Progenitor cell of endocrine pancreas (in vitro differentiated cells): ENCODE results near the gene MGAT5B. TPM values are rescaled to one million over a fixed set of nuclear protein-coding genes. Genes with fewer than 3 reads are reported as not detected.
A peak's percentile ranks its signal among the peaks of the same experiment; 100 is the strongest.
"Not testable (repeated sequence)": the region's sequence is repeated elsewhere in the genome, so short reads cannot be mapped to it uniquely, and the experiment has no call there.

ENCODE experiments used
- DNase-seq: peaks from one replicate; pipeline ENCODE4 v3.0.0; 2021; ENCODE audit warnings: low spot score; ENCODE audit not compliant: unreplicated experiment
- H3K27ac Mint-ChIP-seq: 2 replicates; pipeline ENCODE4 v1.8.0; 2021; ENCODE audit warnings: mild to moderate bottlenecking, moderate library complexity, mixed read lengths
- H3K27me3 Mint-ChIP-seq: 2 replicates; pipeline ENCODE4 v1.8.0; 2021; ENCODE audit warnings: mixed read lengths
- H3K36me3 Mint-ChIP-seq: 2 replicates; pipeline ENCODE4 v1.8.0; 2022; ENCODE audit warnings: mixed read lengths; ENCODE audit not compliant: insufficient read depth
- H3K4me1 Mint-ChIP-seq: 2 replicates; pipeline ENCODE4 v1.8.0; 2021; ENCODE audit warnings: low read depth, mixed read lengths
- H3K4me3 Mint-ChIP-seq: 2 replicates; pipeline ENCODE4 v1.8.0; 2021; ENCODE audit warnings: low read depth, mild to moderate bottlenecking, moderate library complexity, mixed read lengths
- H3K9me3 Mint-ChIP-seq: 2 replicates; pipeline ENCODE4 v1.8.0; 2021; ENCODE audit warnings: low read depth, mixed read lengths
- total RNA-seq: library from RNA; stranded (reverse); gene quantifications from 2 replicates; pipeline ENCODE4 v1.2.1, GENCODE V29; 2021
- TF ChIP-seq, protein P1 (sequence below): fragments of 200-600 bp; sonication (generic); IDR thresholded peaks from one replicate; pipeline ENCODE4 v1.5.0; 2021; ENCODE audit warnings: antibody characterized with exemption, mild to moderate bottlenecking; ENCODE audit not compliant: unreplicated experiment

MGAT5B gene
- total RNA-seq, 1 donor from 2014 or later, result 2.8 TPM

DNA sequence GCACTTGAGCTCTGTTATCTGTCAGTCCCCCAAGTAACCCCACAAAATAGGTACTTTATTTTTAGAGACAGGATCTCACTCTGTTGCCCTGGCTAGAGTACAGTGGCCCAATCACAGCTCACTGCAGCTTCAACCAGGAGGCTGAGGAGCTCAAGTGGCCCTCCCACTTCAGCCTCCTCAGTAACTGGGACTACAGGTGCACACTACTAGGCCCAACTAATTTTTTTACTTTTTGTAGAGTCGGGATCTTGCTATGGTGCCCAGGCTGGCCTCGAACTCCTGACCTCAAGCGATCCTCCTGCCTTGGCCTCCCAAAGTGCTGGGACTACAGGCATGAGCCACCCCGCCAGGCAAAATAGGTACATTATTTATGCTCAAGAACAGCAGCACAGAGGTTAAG lies 99.6 kb downstream of the MGAT5B start:
- H3K36me3 Mint-ChIP-seq, result no peaks in the 10 kb centered on the region
- no peaks in the 10 kb centered on the region for H3K9me3 Mint-ChIP-seq
- peaks cover 39% of the 10 kb centered on the region for H3K27me3 Mint-ChIP-seq
- H3K27ac Mint-ChIP-seq, result no peak overlapping the region
- TF ChIP-seq, protein P1, sequence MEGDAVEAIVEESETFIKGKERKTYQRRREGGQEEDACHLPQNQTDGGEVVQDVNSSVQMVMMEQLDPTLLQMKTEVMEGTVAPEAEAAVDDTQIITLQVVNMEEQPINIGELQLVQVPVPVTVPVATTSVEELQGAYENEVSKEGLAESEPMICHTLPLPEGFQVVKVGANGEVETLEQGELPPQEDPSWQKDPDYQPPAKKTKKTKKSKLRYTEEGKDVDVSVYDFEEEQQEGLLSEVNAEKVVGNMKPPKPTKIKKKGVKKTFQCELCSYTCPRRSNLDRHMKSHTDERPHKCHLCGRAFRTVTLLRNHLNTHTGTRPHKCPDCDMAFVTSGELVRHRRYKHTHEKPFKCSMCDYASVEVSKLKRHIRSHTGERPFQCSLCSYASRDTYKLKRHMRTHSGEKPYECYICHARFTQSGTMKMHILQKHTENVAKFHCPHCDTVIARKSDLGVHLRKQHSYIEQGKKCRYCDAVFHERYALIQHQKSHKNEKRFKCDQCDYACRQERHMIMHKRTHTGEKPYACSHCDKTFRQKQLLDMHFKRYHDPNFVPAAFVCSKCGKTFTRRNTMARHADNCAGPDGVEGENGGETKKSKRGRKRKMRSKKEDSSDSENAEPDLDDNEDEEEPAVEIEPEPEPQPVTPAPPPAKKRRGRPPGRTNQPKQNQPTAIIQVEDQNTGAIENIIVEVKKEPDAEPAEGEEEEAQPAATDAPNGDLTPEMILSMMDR, result no peak
- DNase-seq, result no peak
- H3K4me3 Mint-ChIP-seq, result no peak overlapping the region
- H3K4me1 Mint-ChIP-seq, result peaks cover 8% of the 10 kb centered on the region

DNA sequence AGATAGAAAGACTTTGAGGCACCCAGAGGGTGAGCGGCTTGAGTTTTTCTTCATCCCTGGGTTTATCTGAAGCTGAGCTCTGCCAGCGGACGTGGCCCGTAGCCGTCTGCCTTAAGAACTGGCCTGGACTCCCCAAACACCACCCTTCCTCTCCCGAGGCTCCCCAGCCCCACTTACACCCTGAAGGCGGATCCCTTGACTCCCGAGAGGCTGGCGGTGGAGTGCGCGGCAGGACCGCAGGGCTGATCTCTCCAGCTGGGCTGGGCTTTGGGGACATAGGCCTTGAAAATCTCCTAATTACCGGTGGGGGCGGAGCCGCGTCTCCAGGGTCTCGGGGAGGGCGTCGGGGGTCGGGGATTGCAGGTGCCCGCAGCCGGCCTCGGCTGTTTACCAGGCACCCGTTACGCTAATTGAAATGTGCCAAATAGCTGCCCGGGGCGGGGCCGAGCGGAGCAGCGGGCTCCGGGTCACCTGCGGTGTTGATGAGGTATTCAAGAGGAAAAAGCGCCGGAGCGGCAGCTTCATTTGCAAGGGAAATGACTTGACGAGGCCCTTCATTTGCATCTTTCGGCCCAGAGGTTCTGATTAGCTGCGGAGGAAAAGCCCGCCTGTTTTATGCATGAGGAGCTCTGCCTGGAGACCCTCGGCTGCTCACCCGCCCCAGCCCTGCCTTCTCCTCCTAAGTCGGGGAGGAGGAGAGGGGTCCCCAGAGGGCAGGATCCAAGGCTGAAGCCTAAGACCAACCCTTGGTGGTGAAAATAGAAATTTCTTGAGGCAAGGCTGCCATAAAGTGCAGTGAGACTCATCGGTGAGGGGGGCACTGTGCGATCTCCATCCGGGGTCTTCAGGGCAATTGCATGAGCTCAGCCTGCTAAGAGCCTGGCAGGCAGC lies 100.7 kb downstream of the MGAT5B start:
- Mint-ChIP-seq H3K4me3 (peak overlapping the region; percentile 78), H3K27me3 (peaks cover 46% of the 10 kb centered on the region), H3K4me1 (peaks cover 8% of the 10 kb centered on the region), H3K9me3 (no peaks in the 10 kb centered on the region), H3K27ac (peak overlapping the region; percentile 96), H3K36me3 (no peaks in the 10 kb centered on the region)
- TF ChIP-seq, protein P1, result no peak
- DNase-seq, result peak; percentile 55

DNA sequence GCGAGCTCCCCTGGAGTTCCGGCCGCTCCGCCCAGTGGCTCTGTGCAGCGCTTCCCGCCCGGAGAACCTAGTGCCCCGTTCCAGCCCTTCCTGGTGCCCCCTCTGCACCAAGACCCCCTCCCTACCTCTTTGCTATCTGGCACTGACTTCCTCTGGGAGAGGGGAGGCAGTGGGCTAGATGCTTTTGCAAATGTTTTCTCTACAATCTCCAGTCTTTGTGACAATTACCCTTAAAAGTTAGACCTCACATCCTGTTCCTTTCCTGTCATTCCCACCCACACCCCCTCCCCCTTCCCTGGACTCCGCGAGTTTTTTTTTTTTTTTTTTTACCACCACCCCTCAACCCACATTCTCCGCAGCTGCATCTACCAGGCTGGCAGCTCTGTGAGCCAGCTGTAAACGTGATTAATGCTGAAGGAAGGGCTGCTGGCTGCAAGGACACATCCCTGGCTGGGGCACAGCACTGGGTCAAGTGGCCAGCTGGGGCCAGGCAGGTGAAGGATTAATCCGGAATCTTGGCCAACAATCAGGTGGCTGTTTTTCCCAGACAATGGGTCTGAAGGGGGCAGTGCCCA lies 101.5 kb downstream of the MGAT5B start:
- Mint-ChIP-seq H3K4me1 (peaks cover 8% of the 10 kb centered on the region), H3K36me3 (no peaks in the 10 kb centered on the region), H3K27ac (peak overlapping the region; percentile 96), H3K9me3 (no peaks in the 10 kb centered on the region), H3K27me3 (peaks cover 46% of the 10 kb centered on the region), H3K4me3 (peak overlapping the region; percentile 78)
- TF ChIP-seq, protein P1, result no peak
- no peak for DNase-seq

DNA sequence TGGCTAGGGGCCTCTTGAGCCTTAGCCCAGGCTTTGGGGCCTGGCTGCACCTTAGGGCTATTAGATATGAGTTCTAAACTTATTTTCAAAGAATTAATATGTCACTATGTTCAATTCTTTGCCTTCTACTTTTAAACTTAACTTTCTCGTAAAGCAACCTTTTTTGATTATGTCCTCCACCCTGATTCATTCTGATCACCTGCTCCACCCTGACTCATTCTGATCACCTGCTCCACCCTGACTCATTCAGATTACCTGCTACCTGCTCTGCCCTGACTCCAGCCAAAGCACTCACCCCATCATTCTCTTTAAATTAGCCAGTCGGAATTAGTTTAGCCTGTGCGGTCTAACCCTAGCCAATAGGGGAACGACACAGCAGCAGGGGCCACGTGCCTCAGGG lies 102.0 kb downstream of the MGAT5B start:
- H3K9me3 Mint-ChIP-seq, DNase-seq, H3K4me1 Mint-ChIP-seq, H3K27ac Mint-ChIP-seq, H3K36me3 Mint-ChIP-seq: not testable (repeated sequence)
- H3K4me3 Mint-ChIP-seq, result peak overlapping the region; percentile 38
- H3K27me3 Mint-ChIP-seq, result peaks cover 44% of the 10 kb centered on the region

DNA sequence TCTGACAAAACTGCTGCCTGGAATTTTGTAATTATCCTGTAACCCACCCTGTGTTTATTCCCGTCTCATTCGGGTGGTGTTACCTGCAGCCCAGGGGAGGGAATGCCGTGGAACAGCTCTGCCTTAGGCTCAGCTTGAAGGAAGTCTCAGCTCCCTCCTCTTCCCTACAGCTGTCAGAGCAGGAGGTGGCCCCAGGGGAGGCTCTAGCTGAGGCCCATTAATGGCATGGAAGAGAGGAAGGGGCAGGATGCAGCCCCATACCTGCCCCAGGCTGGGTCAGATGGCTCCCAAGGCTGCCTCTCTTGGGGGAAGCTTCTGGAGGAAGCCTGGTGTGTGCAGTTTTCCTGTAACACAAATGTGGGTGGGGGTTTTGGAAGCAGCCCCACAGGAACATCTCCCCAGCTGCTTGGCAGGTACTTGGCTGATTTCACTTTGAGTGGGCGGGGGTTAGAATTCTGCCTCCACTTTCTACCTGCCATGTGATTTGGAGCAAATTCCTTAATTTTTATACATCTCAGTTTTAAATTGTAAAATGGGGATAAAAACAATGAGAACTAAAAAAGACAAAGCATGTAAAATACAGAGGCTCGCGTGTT lies 103.9 kb downstream of the MGAT5B start:
- H3K9me3 Mint-ChIP-seq, result no peaks in the 10 kb centered on the region
- peaks cover 33% of the 10 kb centered on the region for H3K27me3 Mint-ChIP-seq
- no peaks in the 10 kb centered on the region for H3K36me3 Mint-ChIP-seq
- no peak for DNase-seq
- H3K4me1 Mint-ChIP-seq, result peaks cover 8% of the 10 kb centered on the region
- no peak overlapping the region for H3K4me3 Mint-ChIP-seq
- TF ChIP-seq, protein P1, result no peak
- H3K27ac Mint-ChIP-seq, result no peak overlapping the region
